Ovary (tissue), 9 donors: ENCODE results near the gene EFCAB6. TPM values are rescaled to one million over a fixed set of nuclear protein-coding genes. Genes with fewer than 3 reads are reported as not detected.

ENCODE experiments used
- DNase-seq, 5 donors: peaks; one replicate each; pipeline ENCODE4 v3.0.0-alpha.2; 2019 to 2020
- H3K27ac ChIP-seq, 2 donors: fragments of 200-600 bp; one replicate each; pipeline versions ENCODE4 v1.5.1 to v1.8.0; 2019 to 2022
- H3K27me3 ChIP-seq: fragments of 200-600 bp; one replicate; pipeline ENCODE4 v1.8.0; 2022
- H3K36me3 ChIP-seq: fragments of 200-600 bp; sonication (generic); one replicate; pipeline ENCODE4 v1.5.1; 2019
- H3K4me1 ChIP-seq: one replicate; pipeline ENCODE4 v1.8.1; 2013; ENCODE audit warnings: mild to moderate bottlenecking, moderate library complexity; ENCODE audit not compliant: insufficient read depth
- H3K4me3 ChIP-seq: fragments of 200-600 bp; sonication (generic); one replicate; pipeline ENCODE4 v1.5.1; 2017
- H3K9me3 ChIP-seq, 2 donors: fragments of 200-600 bp in 1 of 2; sonication (generic) in 1 of 2; one replicate each; pipeline versions ENCODE4 v1.5.1 to v1.8.1; 2013 to 2019; ENCODE audit warnings: mild to moderate bottlenecking in 1 of 2, moderate library complexity in 1 of 2
- EP300 ChIP-seq: sonication (generic); formaldehyde crosslinking; IDR thresholded peaks from one replicate; pipeline ENCODE4 v1.6.1; 2017; ENCODE audit warnings: antibody characterized with exemption
- POLR2A ChIP-seq: fragments of 450-650 bp; IDR thresholded peaks from one replicate; pipeline ENCODE4 v1.6.1; 2017; ENCODE audit warnings: antibody characterized with exemption, mild to moderate bottlenecking, moderate library complexity
- WGBS, 3 donors: extraction: QIAGEN DNeasy Blood & Tissue Kit in 1 of 3; methylation state at CpG; one replicate each; pipeline versions ENCODE4 v1.1.5 to v1.1.7; 2013 to 2017; 5-methylcytosine and 5-hydroxymethylcytosine counted together
- intact Hi-C, 4 donors: fragments of 100-400 bp; cut with DNase I; formaldehyde crosslinking; loops; one replicate each; pipeline versions ENCODE4 v1.11.0 to v1.15.1; 2022 to 2023
- polyA plus RNA-seq, 2 donors: library from polyadenylated mRNA; stranded (reverse); fragments of 200-250 nt in 1 of 2; fragments of 350-450 nt in 1 of 2; fragmentation: Illumina TruSeq in 1 of 2; extraction: RNeasy Lipid Tissue Mini Kit (QIAGEN cat#74804) in 1 of 2; gene quantifications; one replicate each; pipeline ENCODE4 v1.2.3, GENCODE V29; 2013 to 2014
- total RNA-seq, 7 donors: library from RNA; depleted of rRNA in 2 of 7; stranded (reverse); fragments of >200 nt in 2 of 7; fragmentation: NEBNext Ultra II Directional in 3 of 7; extraction: Animal tissue kit (Norgen Biotek cat#: 25700) in 3 of 7; gene quantifications; one replicate each; pipeline versions ENCODE4 v1.1.0 to v1.2.4, GENCODE V29; 2016 to 2023
- TF ChIP-seq, protein P1 (sequence below), 3 donors: fragments of 450-650 bp in 2 of 3; fragments of 200-600 bp in 1 of 3; IDR thresholded peaks; one replicate each; pipeline versions ENCODE4 v1.5.1 to v1.8.0; 2016 to 2022; ENCODE audit warnings: antibody characterized with exemption in 3 of 3, mild to moderate bottlenecking in 1 of 3
- donor health status: DM: no; HTN: no; CAD: no; lungs with moderate emphysema.
- donor health status: DM: no; HTN: no; CAD: no.
- donor health status: Bipolar disorder and iron deficiency.
- donor health status: DM: yes; HTN: yes; CAD: no.
- donor health status: DM: no; HTN: no; CAD: no.
- donor health status: DM: yes; HTN: yes; CAD: no.

The EFCAB6 gene
- total and polyA plus RNA-seq, 9 donors = 1.00 to 17.5 (median 6.7) TPM

DNA sequence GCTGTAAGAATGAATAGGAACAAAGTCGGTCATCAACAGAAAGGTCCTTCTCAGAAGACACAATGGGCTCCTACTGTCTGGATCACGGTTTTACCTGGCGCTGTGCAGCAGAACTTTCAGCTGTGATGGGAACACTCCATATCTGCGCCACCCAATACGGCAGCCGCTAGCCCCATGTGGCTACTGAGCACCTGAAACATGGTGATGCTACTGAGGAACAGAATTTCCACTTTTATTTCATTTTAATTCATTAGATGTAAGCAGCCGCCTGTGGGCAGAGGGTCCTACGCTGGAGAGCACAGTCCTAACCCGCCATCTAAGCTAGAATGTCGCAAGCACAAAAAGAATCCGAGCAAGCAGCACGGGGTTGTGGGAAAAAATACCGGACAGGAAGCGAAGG, 47.5 kb upstream of the EFCAB6 start:
- TF ChIP-seq, protein P1, sequence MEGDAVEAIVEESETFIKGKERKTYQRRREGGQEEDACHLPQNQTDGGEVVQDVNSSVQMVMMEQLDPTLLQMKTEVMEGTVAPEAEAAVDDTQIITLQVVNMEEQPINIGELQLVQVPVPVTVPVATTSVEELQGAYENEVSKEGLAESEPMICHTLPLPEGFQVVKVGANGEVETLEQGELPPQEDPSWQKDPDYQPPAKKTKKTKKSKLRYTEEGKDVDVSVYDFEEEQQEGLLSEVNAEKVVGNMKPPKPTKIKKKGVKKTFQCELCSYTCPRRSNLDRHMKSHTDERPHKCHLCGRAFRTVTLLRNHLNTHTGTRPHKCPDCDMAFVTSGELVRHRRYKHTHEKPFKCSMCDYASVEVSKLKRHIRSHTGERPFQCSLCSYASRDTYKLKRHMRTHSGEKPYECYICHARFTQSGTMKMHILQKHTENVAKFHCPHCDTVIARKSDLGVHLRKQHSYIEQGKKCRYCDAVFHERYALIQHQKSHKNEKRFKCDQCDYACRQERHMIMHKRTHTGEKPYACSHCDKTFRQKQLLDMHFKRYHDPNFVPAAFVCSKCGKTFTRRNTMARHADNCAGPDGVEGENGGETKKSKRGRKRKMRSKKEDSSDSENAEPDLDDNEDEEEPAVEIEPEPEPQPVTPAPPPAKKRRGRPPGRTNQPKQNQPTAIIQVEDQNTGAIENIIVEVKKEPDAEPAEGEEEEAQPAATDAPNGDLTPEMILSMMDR (IDR thresholded peaks at IDR 0.05) = no peak
- TF ChIP-seq POLR2A = no peak
- no peak for TF ChIP-seq EP300
- no peak overlapping the region for H3K27ac ChIP-seq
- intact Hi-C loops = no loop called here
- 82 to 85% (median 85%) methylated on average over 14 of the region's 14 CpGs for WGBS, 3 donors
- H3K36me3 ChIP-seq = no peaks in the 10 kb centered on the region
- H3K4me1 ChIP-seq = no peaks in the 10 kb centered on the region
- peak in 1 of 5 donors; percentile 12 for DNase-seq
- H3K4me3 ChIP-seq = no peak overlapping the region
- H3K27me3 ChIP-seq = no peaks in the 10 kb centered on the region
- H3K9me3 ChIP-seq = no peaks in the 10 kb centered on the region

DNA sequence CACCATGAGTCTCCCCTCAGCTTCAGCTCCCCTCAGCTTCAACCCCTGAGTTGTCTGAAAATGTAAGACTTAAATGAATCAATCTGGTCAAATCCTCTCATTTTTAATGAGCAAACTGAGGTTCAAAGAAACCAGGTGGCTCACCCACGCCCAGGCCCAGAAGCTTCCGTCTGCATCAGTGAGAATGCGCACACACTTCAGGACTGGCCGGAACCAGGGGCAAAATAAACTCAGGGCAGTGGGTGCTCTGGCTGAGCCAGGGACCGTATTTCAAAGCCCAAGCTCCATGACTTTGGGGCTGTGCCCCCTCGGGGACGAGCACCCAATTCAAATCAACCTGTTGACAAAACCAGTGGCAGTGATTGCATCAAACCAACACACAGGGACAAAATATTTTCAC, 47.1 kb upstream of the EFCAB6 start:
- DNase-seq = peak in 1 of 5 donors; percentile 5
- Histone ChIP-seq H3K27me3 (no peaks in the 10 kb centered on the region), H3K4me3 (no peak overlapping the region), H3K36me3 (no peaks in the 10 kb centered on the region), H3K4me1 (no peaks in the 10 kb centered on the region), H3K27ac (no peak overlapping the region), H3K9me3 (no peaks in the 10 kb centered on the region)
- TF ChIP-seq, protein P1 (IDR thresholded peaks at IDR 0.05) = no peak
- TF ChIP-seq EP300 = no peak
- no peak for TF ChIP-seq POLR2A
- WGBS, 3 donors = 92 to 93% (median 93%) methylated on average over 7 of the region's 7 CpGs
- intact Hi-C loops = no loop called here

DNA sequence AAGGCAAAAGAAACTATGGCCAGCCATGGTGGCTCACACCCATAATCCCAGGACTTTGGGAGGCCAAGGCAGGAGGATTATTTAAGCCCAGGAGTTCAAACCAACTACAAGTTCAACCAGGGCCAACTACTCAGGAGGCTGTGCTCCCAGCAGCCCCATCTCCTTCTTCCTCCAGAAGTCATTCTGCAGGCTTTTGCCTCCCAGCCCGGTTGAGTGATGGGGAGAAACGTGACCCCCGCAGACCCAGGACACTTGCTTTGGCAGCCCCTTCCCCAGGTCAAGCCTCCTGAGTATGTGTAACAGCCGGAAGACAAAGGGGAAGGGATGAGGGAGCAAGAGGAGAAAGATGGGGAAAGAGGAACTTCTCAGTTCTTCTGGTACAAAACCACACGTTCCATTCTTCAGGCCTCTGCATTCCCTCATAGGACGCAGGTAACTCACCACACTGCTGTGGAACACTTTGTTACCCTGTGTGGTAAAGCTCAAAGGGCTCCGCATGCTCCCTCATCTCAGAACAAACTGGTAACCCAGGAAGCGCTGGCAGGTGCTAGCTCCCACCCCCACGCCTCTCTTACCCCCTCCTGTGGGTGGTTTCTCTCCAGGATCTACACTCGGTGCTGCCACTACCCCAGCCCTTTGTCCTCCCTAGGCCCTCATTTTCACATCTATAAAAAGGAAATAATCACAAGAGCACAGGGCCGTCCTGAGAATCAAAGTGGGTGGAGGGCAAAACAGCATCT, 46.2 kb upstream of the EFCAB6 start:
- no peak overlapping the region for H3K4me3 ChIP-seq
- H3K4me1 ChIP-seq = no peaks in the 10 kb centered on the region
- DNase-seq = peak in 2 of 5 donors; percentile 11
- H3K36me3 ChIP-seq = no peaks in the 10 kb centered on the region
- no peaks in the 10 kb centered on the region for H3K9me3 ChIP-seq
- H3K27me3 ChIP-seq = no peaks in the 10 kb centered on the region
- H3K27ac ChIP-seq = no peak overlapping the region
- intact Hi-C loops = no loop called here
- WGBS, 3 donors = 81 to 86% (median 81%) methylated on average over 11 of the region's 11 CpGs
- no peak for TF ChIP-seq POLR2A
- TF ChIP-seq, protein P1 (IDR thresholded peaks at IDR 0.05) = no peak
- TF ChIP-seq EP300 = no peak

DNA sequence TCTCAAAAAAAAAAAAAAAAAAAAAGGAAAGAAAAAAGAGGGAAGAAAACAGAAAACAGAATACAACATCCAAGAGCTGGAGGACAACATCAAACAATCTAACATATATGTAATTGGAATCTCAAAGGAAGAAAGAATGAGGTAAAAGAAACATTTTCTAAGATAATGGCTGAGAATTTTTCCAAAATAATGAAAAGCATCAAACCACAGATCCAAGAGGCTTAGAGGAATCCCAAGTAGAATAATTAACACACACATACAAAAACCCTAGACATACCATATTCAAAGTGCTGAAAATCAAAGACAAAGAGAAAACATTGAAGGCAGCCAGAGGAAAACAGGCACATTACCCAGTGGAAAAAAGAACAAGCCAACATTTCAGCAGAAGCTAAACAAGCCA, 45.3 kb upstream of the EFCAB6 start:
- intact Hi-C loops = no loop called here
- Histone ChIP-seq H3K4me3 (no peak overlapping the region), H3K27me3 (no peaks in the 10 kb centered on the region), H3K27ac (no peak overlapping the region), H3K4me1 (no peaks in the 10 kb centered on the region), H3K36me3 (no peaks in the 10 kb centered on the region), H3K9me3 (no peaks in the 10 kb centered on the region)
- TF ChIP-seq EP300 = no peak
- TF ChIP-seq POLR2A = no peak
- TF ChIP-seq, protein P1 (IDR thresholded peaks at IDR 0.05) = no peak
- DNase-seq = no peak
